Stimulated activated naive CD8-positive, alpha-beta T cell treated with anti-CD3 and anti-CD28 coated beads, Interleukin-15, Interleukin-2, amounts not matched to agents 100 ng/mL and 50 ng/mL, for 24 hours (primary cell): Measurements from ENCODE around the gene CAMTA2.

Source experiments
- H3K27ac Mint-ChIP-seq: one replicate; pipeline ENCODE4 v1.8.0; 2021; ENCODE audit warnings: mild to moderate bottlenecking, mixed read lengths
- H3K27me3 Mint-ChIP-seq: one replicate; pipeline ENCODE4 v1.8.0; 2021; ENCODE audit warnings: mixed read lengths
- H3K36me3 Mint-ChIP-seq: one replicate; pipeline ENCODE4 v1.8.0; 2021; ENCODE audit warnings: low read depth, mixed read lengths
- H3K4me1 Mint-ChIP-seq: one replicate; pipeline ENCODE4 v1.8.0; 2021; ENCODE audit warnings: low read depth, mixed read lengths
- H3K4me3 Mint-ChIP-seq: one replicate; pipeline ENCODE4 v1.8.0; 2021; ENCODE audit warnings: mild to moderate bottlenecking, mixed read lengths
- H3K9me3 Mint-ChIP-seq: one replicate; pipeline ENCODE4 v1.8.0; 2021; ENCODE audit warnings: mixed read lengths

The CAMTA2 gene

GRCh38 chr17:4948166-4948930 lies 39.1 kb downstream of the CAMTA2 start, which contains the start of gene PFN1:
TSS of gene PFN1 (minus strand) at chr17:4948530. CDS start at chr17:4948394, 136 bp downstream.
- peak within 1 kb of the TSS; percentile 93 for H3K4me3 Mint-ChIP-seq
- no peaks in the 10 kb centered on the region for H3K27me3 Mint-ChIP-seq
- peak within 1 kb of the TSS; percentile 99 for H3K27ac Mint-ChIP-seq
- H3K9me3 Mint-ChIP-seq = no peaks in the 10 kb centered on the region
- peaks cover 41% of the 10 kb centered on the region for H3K36me3 Mint-ChIP-seq
- peaks cover 52% of the 10 kb centered on the region for H3K4me1 Mint-ChIP-seq

DNA sequence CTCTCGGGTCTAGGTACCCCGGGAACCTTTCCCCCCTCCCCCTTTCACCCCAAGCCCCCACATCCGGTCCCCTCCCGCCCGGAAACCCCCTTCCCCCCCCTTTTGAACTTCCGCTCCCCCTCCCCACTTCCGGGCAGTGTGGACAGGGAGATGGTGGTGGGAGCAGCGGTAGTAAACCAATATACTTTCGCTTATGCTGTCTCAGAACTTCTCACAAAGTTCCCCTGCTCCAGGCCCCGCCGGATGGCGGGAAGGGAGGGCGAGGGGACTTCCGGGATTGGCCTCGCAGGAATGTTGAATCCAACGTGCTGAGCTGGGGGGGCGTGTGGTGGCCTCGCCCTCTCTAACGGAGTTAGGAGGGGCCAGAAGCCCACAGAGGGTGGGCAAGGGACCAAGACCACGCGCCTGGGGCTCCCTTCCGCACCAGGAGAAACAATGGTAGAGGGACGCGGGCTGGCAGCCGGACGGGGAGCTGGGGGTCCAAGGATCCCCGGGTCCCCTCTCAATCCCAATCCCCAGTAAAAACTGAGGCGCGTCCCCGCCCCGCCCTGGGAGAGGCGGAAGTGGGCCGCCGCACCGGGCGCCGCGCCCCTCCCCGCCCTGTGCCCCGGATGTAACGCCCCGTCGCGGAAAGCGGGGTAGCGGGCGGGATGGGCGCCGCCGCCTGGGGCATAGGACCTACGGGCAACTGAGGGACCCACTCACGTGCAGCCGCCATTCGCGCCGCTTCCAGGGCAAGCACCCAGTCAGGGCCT lies 39.9 kb downstream of the CAMTA2 start:
- Mint-ChIP-seq H3K4me3 (peak overlapping the region; percentile 93), H3K36me3 (peaks cover 48% of the 10 kb centered on the region), H3K9me3 (no peaks in the 10 kb centered on the region), H3K4me1 (peaks cover 60% of the 10 kb centered on the region), H3K27me3 (no peaks in the 10 kb centered on the region), H3K27ac (peak overlapping the region; percentile 96)

- H3K4me1 Mint-ChIP-seq = peaks cover 65% of the 10 kb centered on the region
- H3K36me3 Mint-ChIP-seq = peaks cover 54% of the 10 kb centered on the region
- peak overlapping the region; percentile 93 for H3K4me3 Mint-ChIP-seq
- H3K27ac Mint-ChIP-seq = peak overlapping the region; percentile 98
- no peaks in the 10 kb centered on the region for H3K9me3 Mint-ChIP-seq
- H3K27me3 Mint-ChIP-seq = no peaks in the 10 kb centered on the region
These were observed 40.5 kb downstream of the CAMTA2 start for GRCh38 chr17:4947010-4947410.

GRCh38 chr17:4946312-4946976 lies 41.0 kb downstream of the CAMTA2 start:
- H3K4me1 Mint-ChIP-seq = peaks cover 67% of the 10 kb centered on the region
- H3K36me3 Mint-ChIP-seq = peaks cover 59% of the 10 kb centered on the region
- H3K27me3 Mint-ChIP-seq = no peaks in the 10 kb centered on the region
- peak overlapping the region; percentile 98 for H3K27ac Mint-ChIP-seq
- H3K9me3 Mint-ChIP-seq = no peaks in the 10 kb centered on the region
- H3K4me3 Mint-ChIP-seq = peak overlapping the region; percentile 93

DNA sequence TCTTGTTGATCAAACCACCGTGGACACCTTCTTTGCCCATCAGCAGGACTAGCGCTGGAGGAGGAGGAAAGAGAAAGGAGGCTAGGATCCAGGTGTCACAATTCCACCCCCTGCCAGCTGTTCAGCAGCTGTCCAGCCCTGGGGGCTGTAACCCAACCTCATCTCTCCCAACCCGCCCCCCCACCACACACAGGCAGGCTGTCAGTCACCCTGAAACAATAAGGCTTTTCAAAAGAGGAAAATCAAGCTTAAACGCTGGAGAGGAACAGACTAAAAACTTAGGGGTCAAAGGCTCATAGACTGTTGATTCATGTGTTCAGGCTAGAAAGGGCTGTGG lies 41.6 kb downstream of the CAMTA2 start:
- no peaks in the 10 kb centered on the region for H3K9me3 Mint-ChIP-seq
- peak overlapping the region; percentile 98 for H3K27ac Mint-ChIP-seq
- peak overlapping the region; percentile 93 for H3K4me3 Mint-ChIP-seq
- H3K36me3 Mint-ChIP-seq = peaks cover 64% of the 10 kb centered on the region
- no peaks in the 10 kb centered on the region for H3K27me3 Mint-ChIP-seq
- peaks cover 67% of the 10 kb centered on the region for H3K4me1 Mint-ChIP-seq

DNA sequence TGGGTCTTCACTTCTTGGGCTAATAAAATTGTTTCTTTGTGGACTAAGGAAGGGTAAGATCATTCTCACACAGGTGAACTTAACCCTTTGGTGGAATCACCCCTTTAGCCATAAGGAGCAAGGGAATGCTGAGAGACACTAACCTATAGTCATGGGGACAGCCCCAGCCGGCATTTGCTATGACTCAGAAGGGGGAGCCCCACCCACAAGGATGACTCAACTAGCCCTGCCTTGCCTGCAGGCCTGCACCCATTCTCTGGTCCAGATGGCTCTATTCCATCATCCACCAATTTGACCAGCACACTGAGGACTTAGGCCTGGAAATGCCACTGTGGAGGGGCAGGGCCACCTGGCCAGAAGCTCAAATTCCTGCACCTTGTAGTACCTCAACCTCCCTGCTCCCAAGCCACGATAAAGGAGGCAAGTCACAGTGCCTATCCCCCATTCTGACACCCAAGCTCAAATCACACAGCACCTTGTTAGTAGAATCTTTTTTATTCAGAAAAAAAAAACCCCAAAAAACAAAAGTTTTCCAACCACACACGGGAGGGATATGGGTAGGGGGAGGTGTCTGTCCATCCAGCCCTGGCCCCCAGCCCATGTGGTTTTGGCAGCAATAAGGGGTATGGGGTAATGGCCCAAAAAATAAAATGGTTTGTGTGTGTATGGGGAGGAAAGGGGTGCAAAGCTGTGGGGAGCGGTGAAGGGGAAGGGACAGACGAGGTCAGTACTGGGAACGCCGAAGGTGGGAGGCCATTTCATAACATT lies 42.1 kb downstream of the CAMTA2 start:
- peaks cover 61% of the 10 kb centered on the region for H3K4me1 Mint-ChIP-seq
- H3K27me3 Mint-ChIP-seq = no peaks in the 10 kb centered on the region
- H3K9me3 Mint-ChIP-seq = no peaks in the 10 kb centered on the region

GRCh38 chr17:4944554-4945175 lies 42.8 kb downstream of the CAMTA2 start:
- Mint-ChIP-seq H3K27ac (peak overlapping the region; percentile 98), H3K4me3 (peak overlapping the region; percentile 93), H3K9me3 (no peaks in the 10 kb centered on the region), H3K36me3 (peaks cover 71% of the 10 kb centered on the region), H3K27me3 (no peaks in the 10 kb centered on the region), H3K4me1 (peaks cover 58% of the 10 kb centered on the region)

More for the DNA sequence above, 42.1 kb downstream of the CAMTA2 start:
- Mint-ChIP-seq H3K4me3 (peak overlapping the region; percentile 93), H3K27ac (peak overlapping the region; percentile 98), H3K36me3 (peaks cover 70% of the 10 kb centered on the region)

GRCh38 chr17:4944163-4944553 lies 43.3 kb downstream of the CAMTA2 start:
- peak overlapping the region; percentile 98 for H3K27ac Mint-ChIP-seq
- peaks cover 58% of the 10 kb centered on the region for H3K4me1 Mint-ChIP-seq
- peaks cover 71% of the 10 kb centered on the region for H3K36me3 Mint-ChIP-seq
- no peaks in the 10 kb centered on the region for H3K27me3 Mint-ChIP-seq
- H3K4me3 Mint-ChIP-seq = peak overlapping the region; percentile 93
- H3K9me3 Mint-ChIP-seq = no peaks in the 10 kb centered on the region

DNA sequence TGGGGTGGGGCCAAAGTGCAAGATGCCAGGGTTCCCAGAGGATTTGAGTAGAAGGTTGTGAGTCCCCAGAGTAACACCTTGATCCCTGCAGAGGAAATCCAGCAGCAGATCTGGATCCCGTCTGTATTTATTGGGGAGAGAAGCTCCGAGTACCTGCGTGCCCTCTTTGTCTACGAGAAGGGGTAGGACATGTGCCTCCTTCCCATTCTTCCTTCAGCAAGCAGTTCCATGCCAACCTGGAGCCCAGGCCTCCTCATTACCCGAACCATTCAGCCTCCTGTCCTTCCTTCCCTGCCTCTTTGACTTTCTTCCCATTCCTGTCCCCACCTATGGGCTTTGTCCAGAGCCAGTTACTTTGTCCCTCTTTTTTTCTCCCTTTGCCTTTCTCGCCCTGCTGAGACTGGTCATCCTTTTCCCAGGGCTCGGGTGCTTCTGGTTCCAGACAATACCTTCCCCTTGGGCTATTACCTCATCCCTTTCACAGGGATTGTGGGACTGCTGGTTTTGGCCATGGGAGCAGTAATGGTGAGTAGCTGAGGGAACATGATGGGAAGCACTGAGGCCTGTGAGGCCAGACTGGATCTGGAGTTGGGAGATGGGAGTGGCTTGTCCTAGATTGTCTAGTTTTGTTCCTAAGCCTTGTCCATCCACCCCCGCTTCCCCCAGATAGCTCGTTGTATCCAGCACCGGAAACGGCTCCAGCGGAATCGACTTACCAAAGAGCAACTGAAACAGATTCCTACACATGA lies 44.5 kb downstream of the CAMTA2 start:
- no peaks in the 10 kb centered on the region for H3K27me3 Mint-ChIP-seq
- H3K27ac Mint-ChIP-seq = peak overlapping the region; percentile 74
- peaks cover 67% of the 10 kb centered on the region for H3K4me1 Mint-ChIP-seq
- peaks cover 77% of the 10 kb centered on the region for H3K36me3 Mint-ChIP-seq
- H3K9me3 Mint-ChIP-seq = no peaks in the 10 kb centered on the region
- H3K4me3 Mint-ChIP-seq = peak overlapping the region; percentile 88

- no peaks in the 10 kb centered on the region for H3K27me3 Mint-ChIP-seq
- peak overlapping the region; percentile 88 for H3K4me3 Mint-ChIP-seq
- H3K36me3 Mint-ChIP-seq = peaks cover 63% of the 10 kb centered on the region
- no peaks in the 10 kb centered on the region for H3K9me3 Mint-ChIP-seq
- H3K27ac Mint-ChIP-seq = peak overlapping the region; percentile 92
- H3K4me1 Mint-ChIP-seq = peaks cover 59% of the 10 kb centered on the region
These were observed 46.2 kb downstream of the CAMTA2 start for GRCh38 chr17:4941319-4941610.

DNA sequence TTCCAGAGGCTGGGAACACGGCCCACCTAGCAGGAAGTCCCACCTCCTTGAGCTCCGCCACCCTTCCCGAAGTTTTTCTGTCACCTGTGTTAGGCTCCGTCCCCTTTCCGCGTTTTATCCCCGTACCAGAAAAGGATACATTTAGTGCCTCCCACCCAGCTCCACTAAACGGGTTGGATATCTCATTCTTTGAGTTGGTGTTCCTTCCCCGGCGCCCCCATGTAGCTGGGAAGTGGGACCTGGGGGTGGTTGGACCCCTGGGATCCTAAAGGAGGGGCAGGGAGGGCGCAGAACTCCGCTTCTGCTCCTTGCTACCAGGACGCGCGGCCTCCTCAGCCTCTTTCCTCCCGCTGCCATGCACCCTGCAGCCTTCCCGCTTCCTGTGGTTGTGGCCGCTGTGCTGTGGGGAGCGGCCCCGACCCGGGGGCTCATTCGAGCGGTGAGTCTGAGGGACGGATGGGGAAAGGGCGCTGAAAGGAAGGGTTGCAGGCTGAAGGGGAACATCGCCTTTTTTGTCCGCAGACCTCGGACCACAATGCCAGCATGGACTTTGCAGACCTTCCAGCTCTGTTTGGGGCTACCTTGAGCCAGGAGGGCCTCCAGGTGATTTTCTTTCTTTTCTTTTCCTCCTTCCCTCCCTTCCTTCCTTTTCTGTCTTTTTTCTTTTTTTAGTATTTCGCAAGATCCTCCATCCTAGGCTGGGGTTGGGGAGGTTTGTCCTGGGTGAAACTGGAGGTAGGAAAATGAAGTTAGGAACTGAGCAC lies 46.7 kb downstream of the CAMTA2 start:
- Mint-ChIP-seq H3K4me3 (peak overlapping the region; percentile 88), H3K36me3 (peaks cover 63% of the 10 kb centered on the region), H3K27ac (peak overlapping the region; percentile 92), H3K9me3 (no peaks in the 10 kb centered on the region), H3K27me3 (no peaks in the 10 kb centered on the region), H3K4me1 (peaks cover 55% of the 10 kb centered on the region)

GRCh38 chr17:4939796-4940554 lies 47.5 kb downstream of the CAMTA2 start, which contains the start of the genes RNF167 and SLC25A11:
TSS of gene RNF167 (plus strand) at chr17:4940268. CDS start at chr17:4940910, 642 bp downstream.
TSS of gene SLC25A11 (minus strand) at chr17:4940046. CDS start at chr17:4939910, 136 bp downstream.
- Mint-ChIP-seq H3K9me3 (no peaks in the 10 kb centered on the region), H3K4me1 (peaks cover 48% of the 10 kb centered on the region), H3K36me3 (peaks cover 57% of the 10 kb centered on the region), H3K27ac (peak within 1 kb of the TSS; percentile 92), H3K4me3 (peak within 1 kb of the TSS; percentile 88), H3K27me3 (no peaks in the 10 kb centered on the region)

DNA sequence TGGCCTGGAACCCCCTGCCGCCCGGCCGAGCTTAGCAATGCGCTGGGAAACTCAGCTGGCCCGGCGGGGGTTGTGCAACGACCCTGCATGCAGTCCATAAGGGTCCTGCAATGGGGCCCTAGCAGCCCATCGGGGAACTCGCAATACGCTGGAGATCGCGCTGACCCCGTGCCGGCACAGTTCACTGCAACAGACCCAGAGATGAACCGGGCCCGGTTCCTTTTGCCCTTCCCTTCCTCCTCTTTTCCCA lies 48.0 kb downstream of the CAMTA2 start:
- H3K27ac Mint-ChIP-seq = peak overlapping the region; percentile 92
- H3K9me3 Mint-ChIP-seq = no peaks in the 10 kb centered on the region
- H3K27me3 Mint-ChIP-seq = no peaks in the 10 kb centered on the region
- H3K4me3 Mint-ChIP-seq = peak overlapping the region; percentile 88
- peaks cover 45% of the 10 kb centered on the region for H3K4me1 Mint-ChIP-seq
- peaks cover 52% of the 10 kb centered on the region for H3K36me3 Mint-ChIP-seq
